C4-2B (cell line): ENCODE results near the gene BTN3A1.

Experiments used
- ZFX ChIP-seq: fragments of 450-650 bp; IDR thresholded peaks from 2 replicates; pipeline ENCODE4 v1.6.1; 2017
- TF ChIP-seq, protein P1 (sequence below): fragments of 450-650 bp; conservative IDR thresholded peaks from 2 replicates; pipeline ENCODE4 v1.5.1; 2017; ENCODE audit warnings: mild to moderate bottlenecking

DNA sequence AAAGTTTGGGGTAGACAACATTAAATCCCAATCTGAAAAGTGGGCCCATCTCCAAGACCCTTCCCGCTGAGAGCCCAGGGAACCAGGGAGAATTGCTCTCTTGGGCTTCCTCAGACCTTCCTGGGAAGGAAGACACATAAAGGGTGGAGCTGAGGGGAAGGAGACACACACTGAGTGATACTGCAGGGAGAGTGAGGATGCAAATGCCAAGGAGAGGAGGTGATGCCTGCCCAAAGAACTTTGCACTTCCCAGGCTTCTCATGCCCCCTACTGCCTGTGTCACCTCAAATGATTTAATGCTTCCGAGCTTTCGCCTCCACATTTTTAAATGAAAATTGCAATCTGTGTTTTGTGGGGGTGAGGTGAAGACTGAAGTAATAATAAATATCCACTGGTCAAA lies 48.2 kb downstream of the BTN3A1 start:
- TF ChIP-seq, protein P1, sequence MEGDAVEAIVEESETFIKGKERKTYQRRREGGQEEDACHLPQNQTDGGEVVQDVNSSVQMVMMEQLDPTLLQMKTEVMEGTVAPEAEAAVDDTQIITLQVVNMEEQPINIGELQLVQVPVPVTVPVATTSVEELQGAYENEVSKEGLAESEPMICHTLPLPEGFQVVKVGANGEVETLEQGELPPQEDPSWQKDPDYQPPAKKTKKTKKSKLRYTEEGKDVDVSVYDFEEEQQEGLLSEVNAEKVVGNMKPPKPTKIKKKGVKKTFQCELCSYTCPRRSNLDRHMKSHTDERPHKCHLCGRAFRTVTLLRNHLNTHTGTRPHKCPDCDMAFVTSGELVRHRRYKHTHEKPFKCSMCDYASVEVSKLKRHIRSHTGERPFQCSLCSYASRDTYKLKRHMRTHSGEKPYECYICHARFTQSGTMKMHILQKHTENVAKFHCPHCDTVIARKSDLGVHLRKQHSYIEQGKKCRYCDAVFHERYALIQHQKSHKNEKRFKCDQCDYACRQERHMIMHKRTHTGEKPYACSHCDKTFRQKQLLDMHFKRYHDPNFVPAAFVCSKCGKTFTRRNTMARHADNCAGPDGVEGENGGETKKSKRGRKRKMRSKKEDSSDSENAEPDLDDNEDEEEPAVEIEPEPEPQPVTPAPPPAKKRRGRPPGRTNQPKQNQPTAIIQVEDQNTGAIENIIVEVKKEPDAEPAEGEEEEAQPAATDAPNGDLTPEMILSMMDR: no peak
- no peak for TF ChIP-seq ZFX
